ENCODE measurements around the gene FMN1.

DNA sequence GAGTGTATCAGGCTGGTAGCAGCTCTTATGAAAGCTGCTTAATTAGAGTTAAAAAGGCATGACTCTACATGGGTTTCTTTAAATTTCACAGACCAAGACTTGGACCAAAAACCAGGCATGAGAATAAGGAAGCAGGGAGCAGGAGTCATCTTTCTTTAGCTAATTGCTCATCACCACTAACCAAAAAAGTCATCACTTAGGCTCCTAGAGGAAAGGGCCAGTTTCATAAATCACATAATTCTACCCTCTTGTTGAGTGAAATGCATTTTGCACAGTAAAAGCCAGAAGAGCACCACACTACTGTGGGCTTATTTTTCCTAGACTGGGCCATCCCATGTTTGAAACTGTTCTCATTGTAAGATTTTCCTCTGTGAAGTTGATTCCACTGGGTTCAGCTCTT lies 301.1 kb downstream of the FMN1 start:
- TF ChIP-seq, protein P1, sequence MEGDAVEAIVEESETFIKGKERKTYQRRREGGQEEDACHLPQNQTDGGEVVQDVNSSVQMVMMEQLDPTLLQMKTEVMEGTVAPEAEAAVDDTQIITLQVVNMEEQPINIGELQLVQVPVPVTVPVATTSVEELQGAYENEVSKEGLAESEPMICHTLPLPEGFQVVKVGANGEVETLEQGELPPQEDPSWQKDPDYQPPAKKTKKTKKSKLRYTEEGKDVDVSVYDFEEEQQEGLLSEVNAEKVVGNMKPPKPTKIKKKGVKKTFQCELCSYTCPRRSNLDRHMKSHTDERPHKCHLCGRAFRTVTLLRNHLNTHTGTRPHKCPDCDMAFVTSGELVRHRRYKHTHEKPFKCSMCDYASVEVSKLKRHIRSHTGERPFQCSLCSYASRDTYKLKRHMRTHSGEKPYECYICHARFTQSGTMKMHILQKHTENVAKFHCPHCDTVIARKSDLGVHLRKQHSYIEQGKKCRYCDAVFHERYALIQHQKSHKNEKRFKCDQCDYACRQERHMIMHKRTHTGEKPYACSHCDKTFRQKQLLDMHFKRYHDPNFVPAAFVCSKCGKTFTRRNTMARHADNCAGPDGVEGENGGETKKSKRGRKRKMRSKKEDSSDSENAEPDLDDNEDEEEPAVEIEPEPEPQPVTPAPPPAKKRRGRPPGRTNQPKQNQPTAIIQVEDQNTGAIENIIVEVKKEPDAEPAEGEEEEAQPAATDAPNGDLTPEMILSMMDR (conservative IDR thresholded peaks at IDR 0.05; ENCODE audit: low read depth, low read length): no peak
- TF ChIP-seq EZH2 (IDR thresholded peaks at IDR 0.05; ENCODE audit: low read length, unreplicated experiment) (no peak), EZH2phosphoT487 (IDR thresholded peaks at IDR 0.05; ENCODE audit: borderline replicate concordance, low read length) (no peak)

Measured in PC-3 (cell line).